Stimulated activated CD4-positive, alpha-beta T cell treated with anti-CD3 and anti-CD28 coated beads, Interleukin-12 subunit alpha, Interleukin-12 subunit beta, amount 100 ng/mL, for 24 hours (primary cell): ENCODE data around the gene CDHR3.

ENCODE experiments used
- DNase-seq, 2 experiments: peaks; one replicate each; pipeline ENCODE4 v3.0.0-alpha.2; 2020; ENCODE audit warnings: low read depth in 2 of 2

Gene CDHR3

DNA sequence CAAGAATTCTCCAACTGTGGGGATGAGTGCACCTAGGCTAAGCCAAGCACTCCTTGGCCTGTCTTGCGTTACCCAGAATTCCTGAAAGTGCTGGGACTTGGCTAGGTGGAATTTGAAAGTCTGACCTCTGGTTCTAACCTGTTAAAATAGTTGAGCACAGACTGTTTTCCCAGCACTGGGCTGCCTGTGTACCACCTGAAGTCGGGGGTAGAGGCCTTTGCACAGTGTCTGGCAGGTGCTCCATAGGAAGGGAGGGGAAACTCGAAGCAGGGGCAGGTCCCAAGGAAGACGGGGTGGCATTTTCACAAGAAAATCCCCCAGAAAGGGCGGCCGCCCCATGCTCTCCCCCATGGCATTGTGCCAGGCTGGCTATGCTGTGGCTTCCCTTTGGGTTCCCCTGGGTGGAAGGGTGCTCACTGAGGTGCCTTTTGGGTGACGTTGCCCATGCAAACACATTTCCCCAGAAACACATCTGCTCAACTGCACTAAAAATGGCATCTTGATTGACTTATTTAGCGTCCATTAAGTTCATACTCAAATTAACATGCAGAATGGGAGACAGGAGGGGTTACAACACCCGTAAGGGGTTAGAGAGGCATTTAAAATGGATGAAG is 86.2 kb downstream of the CDHR3 start:
- no peak for DNase-seq

DNA sequence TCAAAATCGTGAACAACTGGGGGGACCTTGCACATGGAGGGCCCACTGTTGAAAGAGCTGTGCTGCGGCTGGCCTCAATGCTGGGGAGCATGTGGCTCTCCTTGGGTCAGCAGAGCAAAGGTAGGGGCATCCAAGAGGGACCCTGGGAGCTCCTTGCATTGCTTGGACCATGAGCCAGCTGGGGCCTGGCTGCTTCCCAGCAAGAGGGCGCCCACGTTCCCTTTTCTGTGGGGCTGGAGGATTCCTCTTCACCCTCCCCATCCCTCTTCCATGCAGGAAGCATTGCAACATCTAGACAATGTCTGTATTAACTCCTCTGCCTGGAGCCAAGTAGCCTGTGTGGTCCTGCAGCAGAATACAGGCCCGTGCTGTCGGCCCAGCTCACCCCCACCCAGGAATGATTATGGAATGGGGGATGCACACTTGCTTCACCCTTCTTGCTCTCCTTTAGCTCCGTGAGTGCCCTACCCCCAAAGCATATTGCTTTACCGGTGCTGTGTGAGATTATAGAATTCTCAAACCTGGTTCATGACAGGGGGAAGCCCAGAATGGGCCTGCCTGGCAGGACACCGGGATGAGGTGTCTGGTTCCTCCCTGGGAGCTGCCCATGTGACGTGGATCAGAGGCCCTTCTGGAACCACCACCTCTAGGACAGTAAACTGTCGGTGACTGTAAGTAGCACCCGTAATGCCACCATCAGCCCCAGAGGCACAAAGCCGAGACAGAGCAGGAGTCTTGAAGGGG is 87.1 kb downstream of the CDHR3 start:
- no peak for DNase-seq

DNA sequence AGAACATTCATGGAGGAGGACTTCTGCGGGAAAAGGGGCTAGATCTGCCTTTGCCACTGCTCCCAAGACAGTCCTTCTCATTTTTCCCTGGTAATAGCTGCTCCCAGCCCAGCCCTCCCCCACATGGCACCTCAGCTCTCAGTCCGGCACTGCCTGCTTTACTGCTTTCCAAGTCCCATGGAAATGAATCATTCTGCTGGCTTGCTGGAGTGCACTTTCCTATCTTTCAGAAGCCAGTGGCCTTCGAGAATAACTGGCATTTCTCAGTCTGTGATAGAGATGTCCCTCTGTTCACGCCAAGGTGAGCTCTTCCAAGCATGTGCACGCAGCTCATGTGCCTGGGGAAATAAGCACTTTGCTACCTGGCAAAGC is 87.7 kb downstream of the CDHR3 start:
- DNase-seq, result no peak

DNA sequence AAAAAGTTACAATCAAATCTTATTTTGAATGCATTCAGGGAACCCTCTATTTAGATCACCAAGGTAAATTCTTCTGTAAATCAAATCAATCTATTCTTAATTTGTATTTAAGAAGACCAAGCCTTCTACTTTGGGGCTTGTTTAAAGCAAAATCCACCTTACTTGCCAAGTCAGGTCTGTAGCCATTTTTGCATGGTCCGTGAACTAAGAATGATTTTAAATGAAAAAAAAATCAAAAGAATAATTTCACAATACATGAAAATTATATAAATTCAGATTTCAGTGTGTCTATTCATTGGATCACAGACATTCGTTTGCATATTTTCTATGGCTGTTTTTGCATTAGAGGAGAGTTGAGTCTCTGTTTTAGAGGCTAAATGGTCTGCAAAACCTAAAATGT is 89.6 kb downstream of the CDHR3 start:
- no peak for DNase-seq

DNA sequence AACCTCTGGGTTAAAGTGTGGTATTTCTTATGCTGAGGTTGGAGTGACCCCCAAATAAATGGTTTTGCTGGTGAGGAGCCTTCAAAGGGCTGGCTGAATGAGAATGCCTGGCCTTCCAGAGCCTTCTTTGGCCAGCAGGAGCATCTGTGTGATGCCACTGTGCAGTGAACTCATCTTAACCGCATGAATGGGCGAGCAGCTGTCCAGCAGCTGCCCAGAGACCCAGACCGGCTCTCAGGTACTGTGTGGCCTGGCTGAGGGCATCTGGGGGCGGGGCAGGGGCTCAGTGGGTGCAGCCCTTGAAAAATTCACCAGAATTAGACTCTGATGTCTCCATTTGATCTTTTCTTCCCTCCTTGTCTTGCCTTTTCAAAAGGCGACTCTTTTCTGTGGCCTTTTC is 90.0 kb downstream of the CDHR3 start:
- DNase-seq, result no peak

DNA sequence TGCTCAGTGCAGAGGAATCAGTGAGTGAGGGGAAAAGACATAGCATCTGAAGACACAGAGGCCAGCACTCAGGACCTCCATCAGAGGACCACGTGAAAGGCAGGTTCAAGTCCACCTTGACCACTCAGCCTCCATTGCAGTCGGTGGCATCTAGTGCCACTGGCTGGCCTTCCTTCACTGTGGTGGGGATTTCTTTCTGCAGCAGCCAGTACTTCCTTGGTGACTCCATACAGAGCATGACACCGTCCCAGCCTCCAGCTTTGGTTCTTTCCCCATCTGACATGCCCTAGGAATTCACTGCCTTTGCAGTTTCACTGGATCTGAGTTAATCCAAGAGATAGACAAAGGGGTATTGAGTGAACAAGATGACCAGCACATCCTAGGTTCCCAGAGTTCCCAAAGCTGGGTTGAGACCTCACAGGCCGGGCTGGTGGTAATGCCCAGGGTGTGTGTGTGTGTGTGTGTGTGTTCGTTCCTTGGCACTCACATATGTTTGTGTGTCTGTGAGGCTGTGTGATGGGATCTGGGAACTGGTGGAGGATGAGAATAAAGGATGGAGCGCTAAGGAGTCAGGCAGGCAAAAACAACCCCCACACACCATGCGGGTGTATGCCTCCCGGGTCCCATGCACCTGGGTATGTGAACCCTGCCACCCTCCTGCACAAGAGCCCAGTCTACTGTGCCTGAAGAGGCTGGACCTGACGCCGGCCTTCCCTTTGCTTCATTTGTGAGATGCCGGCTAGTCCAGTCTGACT is 91.3 kb downstream of the CDHR3 start:
- no peak for DNase-seq

DNA sequence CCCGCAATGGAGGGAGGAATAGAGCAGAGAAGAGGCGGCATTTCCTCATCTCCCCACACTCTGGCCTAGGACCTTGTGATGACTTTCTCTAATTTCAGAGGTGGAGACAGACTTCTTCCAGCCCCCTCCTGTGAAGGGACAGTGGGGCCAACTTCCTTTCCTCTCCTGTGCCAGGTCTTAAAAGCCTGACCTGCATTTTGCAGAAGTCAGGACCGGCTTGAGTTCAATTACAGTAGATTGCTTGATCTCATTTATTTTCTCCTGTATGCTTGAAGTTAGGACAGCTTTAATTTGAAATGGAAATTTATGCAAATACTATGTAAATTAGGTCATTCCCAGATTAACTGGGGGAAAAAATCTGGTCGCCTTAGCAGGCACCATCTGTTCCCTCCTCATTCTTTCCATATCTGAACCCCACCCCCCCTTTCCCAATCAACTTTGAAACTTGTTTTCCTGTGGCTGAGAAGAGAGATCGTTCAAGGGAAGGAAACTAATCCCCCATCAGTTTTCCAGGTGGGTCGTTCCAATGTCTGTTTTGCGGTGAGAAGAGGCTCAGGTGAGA is 92.0 kb downstream of the CDHR3 start:
- no peak for DNase-seq

DNA sequence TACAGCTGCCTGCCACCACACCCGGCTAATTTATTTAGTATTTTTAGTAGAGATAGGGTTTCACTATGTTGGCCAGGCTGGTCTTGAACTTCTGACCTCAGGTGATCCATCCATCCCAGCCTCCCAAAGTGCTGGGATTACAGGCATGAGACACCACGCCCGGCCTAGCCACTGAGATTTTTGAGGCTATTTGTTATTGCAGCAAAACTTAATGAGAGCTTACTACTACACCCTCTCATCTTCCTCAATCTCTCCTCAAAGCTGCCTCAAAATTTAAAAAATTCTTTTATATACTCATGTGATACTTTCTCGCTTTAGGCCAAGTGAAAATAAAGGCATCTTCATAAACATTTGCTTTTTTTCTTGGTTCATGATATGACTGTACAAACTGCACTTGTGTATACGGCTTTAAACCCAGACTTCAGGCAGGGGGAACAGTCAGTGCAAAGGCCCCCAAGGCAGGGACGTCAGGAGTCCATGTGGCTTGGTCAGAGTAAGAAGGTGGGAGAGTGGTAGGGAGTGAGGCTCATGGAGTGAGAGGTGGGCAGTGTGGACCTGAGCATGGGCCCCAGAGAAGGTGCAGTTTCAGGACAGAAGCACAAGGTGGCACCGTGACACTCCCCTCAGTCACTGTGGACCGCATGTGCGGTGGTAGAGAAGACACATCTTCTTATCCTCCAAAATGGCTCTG is 93.6 kb downstream of the CDHR3 start:
- peak; percentile 33 to 57 for DNase-seq

DNA sequence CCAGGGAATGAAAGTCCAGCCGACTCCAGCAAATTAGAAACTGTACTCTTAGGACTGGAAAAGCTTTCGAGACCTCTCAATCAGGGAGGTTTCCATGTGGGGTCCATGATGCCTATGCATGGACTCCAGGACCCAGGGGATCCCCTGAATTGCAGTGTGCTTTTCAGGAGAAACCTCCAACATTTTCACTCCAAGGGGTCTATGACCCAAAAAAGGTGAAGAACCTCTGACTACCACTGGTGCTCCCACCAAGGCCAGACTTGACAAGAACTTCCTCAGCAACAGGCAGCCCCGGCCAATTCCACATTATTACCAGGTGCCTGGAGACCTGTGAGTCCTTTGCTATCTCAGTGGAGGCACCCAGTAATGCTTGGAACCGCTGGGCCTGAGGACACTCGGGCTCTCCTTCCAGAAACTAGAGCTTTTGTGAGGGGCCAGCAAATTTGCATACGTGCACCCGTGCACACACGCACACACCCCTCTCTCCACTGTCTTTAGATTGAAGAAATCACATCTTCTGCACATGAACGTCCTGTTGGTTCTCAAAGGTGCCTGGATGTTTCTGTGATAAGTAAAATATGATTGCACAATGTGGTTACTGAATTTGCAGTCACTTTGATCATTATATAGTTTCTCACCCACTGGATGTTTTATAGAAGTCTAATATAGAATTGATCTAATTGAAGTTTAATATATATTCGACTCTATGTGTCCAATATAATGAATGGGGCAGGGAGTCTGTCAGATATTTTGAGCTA is 94.3 kb downstream of the CDHR3 start:
- no peak for DNase-seq

DNA sequence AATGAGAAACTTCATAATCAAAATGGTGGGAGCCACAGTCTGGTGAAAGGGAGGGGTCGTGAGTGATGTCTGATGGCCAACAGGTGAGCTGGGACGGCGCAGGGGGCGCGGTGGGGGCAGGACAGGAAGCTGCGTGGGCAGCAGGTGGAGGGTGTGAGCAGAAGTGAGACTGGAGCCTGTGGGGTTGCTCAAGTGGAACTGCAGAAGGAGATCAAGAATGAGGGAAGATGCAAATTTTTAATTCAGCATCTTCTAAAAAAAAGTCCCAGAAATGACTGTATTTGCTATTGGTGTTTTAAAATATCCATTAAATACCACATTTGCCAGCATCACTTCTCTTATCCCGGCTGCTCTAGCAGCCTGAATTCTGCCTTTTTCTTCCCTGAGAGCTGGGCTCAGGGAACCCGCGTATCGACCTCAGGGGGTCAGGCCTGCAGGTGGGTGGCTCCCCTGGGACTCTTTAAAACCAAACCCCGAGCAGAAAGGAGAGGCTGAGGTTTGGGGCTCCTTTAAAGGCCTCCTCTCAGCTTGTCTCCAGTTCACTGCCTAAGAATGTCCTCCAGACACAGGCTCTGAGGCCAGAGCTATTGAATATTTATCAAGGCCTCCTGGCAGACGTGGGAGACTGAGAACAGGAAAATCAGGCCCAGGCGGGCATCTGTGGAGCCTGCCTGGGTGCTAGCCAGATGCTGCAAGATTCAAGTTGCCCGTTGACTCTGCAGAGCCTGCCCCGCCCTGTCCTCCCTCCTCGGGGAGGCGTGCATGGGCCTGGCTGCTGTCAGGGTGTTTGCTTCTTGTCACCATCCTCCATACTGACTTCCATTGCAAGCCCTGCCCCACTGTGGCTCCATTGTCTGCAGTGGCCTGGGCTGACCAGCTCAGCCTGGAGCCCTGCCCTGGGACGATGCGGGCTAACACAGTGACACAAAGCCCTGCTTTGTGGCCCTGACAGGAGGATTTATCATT is 95.2 kb downstream of the CDHR3 start:
- no peak for DNase-seq

DNA sequence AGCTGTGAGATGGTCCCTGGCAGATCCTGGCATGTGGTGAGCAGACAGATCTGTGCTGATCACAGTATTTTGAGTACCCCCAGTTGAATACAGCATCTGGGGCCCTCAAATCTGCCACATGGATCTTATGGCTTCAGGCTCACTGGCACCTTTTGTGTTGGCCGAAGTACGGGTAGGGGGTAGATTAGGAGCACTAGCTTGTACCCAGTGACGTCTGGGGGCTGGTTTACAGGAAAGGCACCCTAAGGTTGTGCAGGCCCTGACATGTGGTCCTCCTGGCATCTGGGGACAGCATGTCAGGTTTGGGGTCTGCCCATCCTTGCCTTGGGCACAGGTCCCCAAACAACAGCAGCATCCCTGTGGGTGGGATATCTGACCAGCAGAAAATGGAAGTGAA is 95.9 kb downstream of the CDHR3 start:
- DNase-seq, result no peak

DNA sequence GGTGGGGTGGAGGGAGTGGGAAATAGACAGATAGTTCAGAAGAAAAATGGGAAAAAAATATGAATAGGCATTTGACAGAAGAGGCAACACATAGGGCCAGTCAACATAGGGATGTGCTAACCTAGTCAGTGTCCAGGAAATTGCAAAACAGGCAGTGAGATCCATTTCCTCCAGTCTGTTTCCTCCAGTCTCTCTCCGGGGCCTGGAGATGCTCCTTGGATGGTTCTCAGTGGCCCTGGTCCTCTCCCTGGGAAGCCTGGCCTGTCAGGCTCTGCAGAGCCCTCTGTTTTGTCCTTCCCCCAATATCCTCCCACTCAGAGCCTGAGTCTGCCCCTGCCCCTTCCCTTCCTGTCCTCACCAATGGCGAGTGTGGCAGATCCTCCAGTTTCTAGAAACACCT is 96.5 kb downstream of the CDHR3 start:
- DNase-seq, result no peak

DNA sequence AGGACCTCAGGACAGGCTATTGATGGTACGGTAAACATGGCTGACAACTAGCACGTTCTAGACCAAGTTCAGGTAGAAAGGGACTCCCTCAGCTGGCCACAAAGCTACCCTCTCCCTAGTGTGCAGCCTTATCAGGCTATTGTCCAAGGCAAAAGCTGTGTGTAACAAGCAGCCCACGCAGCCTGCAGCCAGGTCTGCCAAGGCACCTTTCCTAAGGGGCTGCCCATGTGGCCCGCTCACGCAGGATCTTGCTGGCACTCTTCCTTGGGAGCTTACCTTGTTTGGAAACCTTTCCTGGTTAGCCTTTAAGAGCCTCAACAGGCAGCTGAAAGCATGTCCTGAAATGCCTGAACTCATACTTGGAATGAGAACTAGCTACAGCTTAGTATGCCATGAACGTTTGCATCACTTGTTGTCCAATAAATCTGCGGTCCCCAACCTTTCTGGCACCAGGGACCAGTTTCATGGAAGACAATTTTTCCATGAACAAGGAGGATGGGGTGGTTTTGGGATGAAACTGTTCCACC is 97.4 kb downstream of the CDHR3 start:
- no peak for DNase-seq

DNA sequence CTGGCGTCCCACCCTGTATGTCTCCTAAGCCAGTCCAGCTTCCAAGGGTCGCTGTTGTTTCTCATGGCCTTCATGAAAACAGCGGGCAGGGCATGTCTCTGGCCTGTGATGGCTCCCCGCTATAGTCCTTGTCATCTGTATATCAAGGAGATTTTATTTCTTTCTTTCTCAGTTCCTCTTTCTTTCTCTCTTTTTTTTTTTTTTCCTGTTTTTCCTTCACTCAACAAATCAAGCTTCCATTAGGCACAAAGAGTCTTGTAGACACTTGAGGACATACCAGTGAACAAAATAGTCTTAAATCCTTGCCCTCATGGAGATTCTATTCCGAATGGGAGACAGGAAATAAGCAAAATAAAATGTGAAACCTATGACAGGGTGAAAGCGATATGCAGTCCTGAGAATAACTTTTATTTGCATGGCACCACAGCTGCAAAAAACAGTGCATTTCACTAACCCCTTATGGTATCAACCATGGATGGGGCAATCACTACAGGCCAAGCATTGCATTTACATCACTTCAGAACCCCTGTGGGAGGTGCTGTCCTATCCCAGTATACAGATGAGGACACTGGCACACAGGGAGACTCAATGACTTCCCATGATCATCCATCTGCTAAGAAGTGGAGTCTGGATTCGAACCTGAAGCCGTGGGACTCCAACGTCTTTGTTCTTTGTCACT is 98.4 kb downstream of the CDHR3 start:
- DNase-seq, result no peak

DNA sequence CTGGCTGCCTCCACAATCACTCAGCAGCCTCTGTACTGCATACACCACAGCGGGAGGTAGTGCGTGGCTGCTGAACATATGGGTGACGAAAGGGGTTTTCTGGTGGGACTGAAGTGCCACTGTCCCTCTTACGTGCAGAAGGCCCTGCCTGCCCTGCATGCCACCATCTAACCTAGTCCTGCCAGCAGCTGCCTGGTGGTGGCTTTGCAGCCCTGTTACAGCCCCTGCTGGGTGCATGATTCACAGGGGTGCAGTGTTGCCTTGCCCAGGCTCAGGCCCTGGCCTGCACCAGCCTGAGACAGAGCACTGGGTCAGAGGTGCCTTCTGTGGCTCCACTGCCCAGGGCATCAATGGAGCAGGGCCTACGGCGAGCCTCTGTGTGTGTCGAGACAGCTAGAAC is 98.9 kb downstream of the CDHR3 start:
- DNase-seq, result no peak

DNA sequence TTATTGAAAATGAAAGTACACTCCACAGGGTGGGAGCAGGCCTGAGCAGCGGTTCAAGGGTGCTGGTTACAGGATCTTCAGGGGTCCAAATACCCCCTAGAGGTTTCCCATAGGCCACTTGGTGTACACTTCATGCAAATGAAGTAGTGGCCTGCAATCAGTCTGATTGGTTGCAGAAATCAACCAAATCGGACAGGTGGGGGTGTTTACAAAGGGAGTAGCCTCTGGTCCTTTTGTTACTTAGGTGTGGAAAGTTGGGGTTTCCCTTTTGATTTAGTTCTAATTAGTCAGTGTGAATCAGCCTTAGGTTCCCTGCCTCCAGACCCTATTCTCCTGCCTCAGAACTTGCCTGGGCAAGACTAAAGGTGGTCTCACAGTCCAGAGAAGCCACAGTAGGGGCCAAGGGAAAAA is 99.5 kb downstream of the CDHR3 start:
- DNase-seq, result no peak

DNA sequence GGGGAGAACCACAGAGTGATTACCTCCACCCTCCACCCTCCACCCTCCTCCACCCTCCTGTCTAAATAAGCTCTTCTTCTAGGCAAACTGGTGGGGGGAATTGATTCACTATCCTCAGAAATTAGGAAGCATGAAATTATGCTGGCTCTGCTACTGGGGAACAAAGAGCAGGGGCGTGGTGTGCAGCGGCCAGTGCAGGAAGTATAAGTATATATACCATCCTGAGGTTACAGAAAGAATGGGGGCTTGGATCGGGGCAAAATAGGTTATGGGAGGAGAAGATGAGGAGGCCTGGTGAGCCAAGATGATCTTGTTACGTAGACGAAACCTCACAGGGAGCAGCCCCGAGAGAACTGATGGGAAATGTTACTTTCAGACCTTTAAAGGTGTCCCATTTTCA is 100.0 kb downstream of the CDHR3 start:
- DNase-seq, result no peak

DNA sequence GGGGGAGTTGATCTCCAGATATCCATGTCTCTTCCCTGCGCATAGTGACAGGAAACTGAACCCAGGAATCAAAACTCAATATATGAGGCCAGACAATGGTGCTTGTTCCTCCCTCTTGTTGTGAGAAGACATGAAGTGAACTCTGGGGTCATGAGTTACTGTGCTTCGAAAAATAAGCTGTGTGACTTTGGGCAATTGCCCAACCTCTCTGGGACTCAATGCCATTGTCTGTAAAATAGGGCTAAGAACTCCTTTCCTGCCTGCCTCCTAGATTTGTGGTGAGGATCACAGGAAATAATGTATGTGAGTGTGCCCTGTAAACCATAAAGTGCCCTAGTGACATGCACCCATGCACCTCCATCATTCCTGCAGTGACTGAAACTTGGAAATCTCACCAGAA is 100.6 kb downstream of the CDHR3 start:
- DNase-seq, result no peak

DNA sequence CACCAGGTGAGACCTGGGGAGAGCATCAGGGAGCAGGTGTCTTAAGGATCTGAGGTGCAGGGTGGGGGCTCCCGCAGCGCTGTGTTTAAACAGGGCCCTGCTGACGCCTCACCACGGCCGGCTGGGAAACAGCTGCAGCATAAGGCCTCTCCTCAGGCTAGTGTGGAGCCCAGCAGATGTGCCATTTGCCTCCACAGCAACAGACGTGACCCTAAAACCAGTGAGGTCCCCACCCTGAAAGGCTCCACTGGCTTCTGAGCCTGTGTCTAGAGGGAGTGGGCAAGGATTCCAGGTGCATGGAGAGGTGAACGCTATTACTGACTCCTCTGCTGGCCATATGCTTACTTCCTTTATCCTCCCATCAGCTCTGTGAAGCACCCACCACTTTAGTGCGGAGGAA is 101.3 kb downstream of the CDHR3 start:
- no peak for DNase-seq
